ENCODE data around the gene STX11. TPM values are rescaled to one million over a fixed set of nuclear protein-coding genes. Genes with fewer than 3 reads are reported as not detected.
"Not testable (repeated sequence)": the region's sequence is repeated elsewhere in the genome, so short reads cannot be mapped to it uniquely, and the experiment has no call there.

The STX11 gene
- total and polyA plus RNA-seq, 8 donors, result 1.8 to 31.3 (median 2.5) TPM

DNA sequence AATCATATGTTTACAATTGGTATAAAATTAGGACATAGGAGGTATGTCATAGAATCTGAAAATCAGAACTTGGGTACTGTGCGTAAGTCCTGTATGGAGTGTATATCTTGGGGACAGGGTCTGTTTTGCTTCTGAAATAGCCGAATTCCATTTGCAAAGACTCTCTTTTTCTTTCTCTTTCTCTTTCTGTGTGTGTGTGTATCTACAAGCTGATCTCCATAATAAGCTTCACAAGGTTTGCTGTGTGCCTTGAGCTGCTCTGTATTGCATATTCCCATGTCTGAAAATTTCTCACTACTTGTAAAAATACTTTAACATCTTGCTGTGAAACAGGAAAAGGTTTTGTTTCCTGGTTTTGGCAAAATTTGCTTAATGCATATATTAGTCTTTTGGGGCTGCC, 29.5 kb downstream of the STX11 start:
- no peaks in the 10 kb centered on the region for H3K9me3 ChIP-seq
- peaks cover 0 to 62% of the 10 kb centered on the region in 2 donors for H3K4me1 ChIP-seq
- intact Hi-C loops (cut with DNase I), result no loop called here
- H3K27ac ChIP-seq, result peak overlapping the region in 1 of 2 donors; percentile 38
- no peaks in the 10 kb centered on the region for H3K27me3 ChIP-seq
- TF ChIP-seq CTCF (IDR thresholded peaks at IDR 0.05), result no peak
- H3K36me3 ChIP-seq, result peaks cover 0 to 6% of the 10 kb centered on the region in 2 donors
- no peak for ATAC-seq
- DNase-seq, result no peak
- no peak overlapping the region for H3K4me3 ChIP-seq

- ATAC-seq; intact Hi-C loops (cut with DNase I); H3K9me3 ChIP-seq; H3K4me3 ChIP-seq; H3K27me3 ChIP-seq; H3K36me3 ChIP-seq; DNase-seq: not testable (repeated sequence)
- H3K27ac ChIP-seq, result peak overlapping the region in 1 of 2 donors; percentile 38
- peaks cover 0 to 62% of the 10 kb centered on the region in 2 donors for H3K4me1 ChIP-seq
These were observed 30.0 kb downstream of the STX11 start for GRCh38 chr6:144180354-144180753.

- H3K4me3 ChIP-seq, result no peak overlapping the region
- peaks cover 0 to 4% of the 10 kb centered on the region in 2 donors for H3K36me3 ChIP-seq
- H3K27ac ChIP-seq, result peak overlapping the region in 1 of 2 donors; percentile 38
- H3K4me1 ChIP-seq, result peaks cover 0 to 61% of the 10 kb centered on the region in 2 donors
- no peaks in the 10 kb centered on the region for H3K9me3 ChIP-seq
- TF ChIP-seq CTCF (IDR thresholded peaks at IDR 0.05), result no peak
- ATAC-seq, result no peak
- DNase-seq, result no peak
- no peaks in the 10 kb centered on the region for H3K27me3 ChIP-seq
- intact Hi-C loops (cut with DNase I), result no loop called here
These were observed 31.3 kb downstream of the STX11 start for GRCh38 chr6:144181639-144182038.

DNA sequence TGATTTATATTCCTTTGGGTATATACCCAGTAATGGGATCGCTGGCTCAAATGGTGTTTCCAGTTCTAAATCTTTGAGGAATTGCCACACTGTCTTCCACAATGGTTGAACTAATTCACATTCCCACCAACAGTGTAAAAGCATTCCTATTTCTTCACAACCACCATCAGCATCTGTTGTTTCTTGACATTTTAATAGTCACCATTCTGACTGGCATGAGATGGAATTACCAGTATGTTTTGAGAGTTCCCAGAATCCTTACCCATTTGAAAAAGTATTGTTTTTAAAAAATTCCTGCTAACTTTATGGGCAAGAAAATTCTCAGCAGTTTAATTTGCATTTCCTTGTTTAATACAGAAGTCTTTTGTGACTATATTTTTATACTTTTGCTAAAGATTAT, 33.9 kb downstream of the STX11 start:
- intact Hi-C loops (cut with DNase I); DNase-seq: not testable (repeated sequence)

GRCh38 chr6:144185133-144185836, 35.0 kb downstream of the STX11 start:
- no peaks in the 10 kb centered on the region for H3K9me3 ChIP-seq
- H3K27me3 ChIP-seq, result no peaks in the 10 kb centered on the region
- TF ChIP-seq CTCF (IDR thresholded peaks at IDR 0.05), result no peak
- ATAC-seq, result peak; percentile 75
- H3K4me1 ChIP-seq, result peaks cover 0 to 28% of the 10 kb centered on the region in 2 donors
- peaks cover 0 to 37% of the 10 kb centered on the region in 2 donors for H3K36me3 ChIP-seq
- intact Hi-C loops (cut with DNase I), result no loop called here
- DNase-seq, result peak in 1 of 4 donors; percentile 4
- no peak overlapping the region for H3K27ac ChIP-seq
- no peak overlapping the region for H3K4me3 ChIP-seq

More for the DNA sequence above, 33.9 kb downstream of the STX11 start:
- Histone ChIP-seq H3K36me3 (peaks cover 0 to 30% of the 10 kb centered on the region in 2 donors), H3K4me1 (peaks cover 0 to 36% of the 10 kb centered on the region in 2 donors)
- H3K27me3 ChIP-seq, H3K27ac ChIP-seq, H3K4me3 ChIP-seq, H3K9me3 ChIP-seq, ATAC-seq: not testable (repeated sequence)

- DNase-seq, result peak in 1 of 4 donors; percentile 71
- intact Hi-C loops (cut with DNase I), result no loop called here
- H3K36me3 ChIP-seq, result peaks cover 0 to 37% of the 10 kb centered on the region in 2 donors
- H3K27ac ChIP-seq, result no peak overlapping the region
- H3K27me3 ChIP-seq, result no peaks in the 10 kb centered on the region
- ATAC-seq, result no peak
- peaks cover 0 to 18% of the 10 kb centered on the region in 2 donors for H3K4me1 ChIP-seq
- no peak overlapping the region for H3K4me3 ChIP-seq
- H3K9me3 ChIP-seq, result no peaks in the 10 kb centered on the region
- no peak for TF ChIP-seq CTCF (IDR thresholded peaks at IDR 0.05)
These were observed 36.7 kb downstream of the STX11 start for GRCh38 chr6:144186817-144187625.
